Hepatic stellate cell (primary cell): ENCODE measurements around the gene AP4B1.
"Not testable (repeated sequence)": the region's sequence is repeated elsewhere in the genome, so short reads cannot be mapped to it uniquely, and the experiment has no call there.

Experiments
- DNase-seq: peaks from one replicate; pipeline ENCODE4 v3.0.0; 2011; ENCODE audit warnings: low spot score

Gene AP4B1

DNA sequence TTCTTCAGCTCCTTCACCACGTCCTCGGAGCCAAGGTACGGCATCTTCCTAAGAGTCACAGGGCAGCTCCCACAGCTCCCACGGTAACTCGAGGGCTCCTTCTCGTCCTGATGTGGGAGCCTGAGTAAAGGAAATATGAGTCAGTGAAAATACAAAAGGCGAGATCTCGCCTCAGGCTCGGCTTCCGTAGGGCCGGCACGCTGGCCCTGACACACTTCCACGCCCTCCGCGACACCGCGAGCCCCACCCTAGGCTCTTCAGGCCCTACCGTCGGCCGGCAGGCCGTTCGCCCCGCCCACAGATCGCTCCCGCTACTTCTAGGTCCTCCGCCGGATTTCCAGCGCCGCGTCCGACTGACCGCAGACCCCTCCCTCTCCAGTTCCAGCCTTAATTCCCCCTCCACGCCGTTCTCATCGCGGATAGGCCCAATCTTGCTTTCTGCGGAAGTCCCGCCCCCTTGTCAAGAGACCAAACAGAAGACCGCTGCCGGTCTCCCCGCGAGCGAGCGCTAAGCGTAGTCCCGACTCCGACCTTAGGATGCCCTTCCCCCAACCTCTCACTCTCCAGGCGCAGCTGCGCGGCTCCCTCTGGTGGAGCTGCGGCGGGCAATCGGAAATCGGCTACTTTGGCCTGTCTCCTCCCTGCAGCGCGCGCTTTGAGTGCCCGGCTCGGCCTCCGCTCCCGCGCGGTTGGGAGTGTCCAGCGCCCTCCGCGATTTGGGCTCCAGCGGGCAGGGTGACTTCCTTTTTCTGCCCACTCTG lies at the start of gene AP4B1, which contains the start of gene DCLRE1B:
Gene AP4B1, minus strand, starts transcription at position 126 of the 761 bp plus-strand sequence. Its CDS starts 82 bp downstream, at position 44.
Gene DCLRE1B, plus strand, starts transcription at position 653 of the 761 bp plus-strand sequence. CDS start 261 bp downstream, outside the sequence.
- DNase-seq = peak; percentile 94

DNA sequence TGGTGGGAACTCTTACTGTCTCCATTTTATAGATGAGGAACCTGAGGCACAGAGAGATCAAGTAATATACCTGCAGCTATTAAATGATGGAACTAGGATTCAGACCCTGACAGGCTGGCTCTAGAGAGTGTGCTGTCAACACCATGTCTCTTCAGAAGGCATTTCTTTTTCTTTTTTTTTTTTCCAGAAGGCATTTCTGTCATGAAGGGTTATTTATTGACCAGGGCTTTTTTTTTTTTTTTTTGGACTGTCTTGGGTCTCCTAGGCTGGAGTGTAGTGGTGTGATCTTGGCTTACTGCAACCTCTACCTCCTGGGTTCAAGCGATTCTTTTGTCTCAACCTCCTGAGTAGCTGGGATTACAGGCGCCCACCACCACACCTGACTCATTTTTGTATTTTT lies 47.1 kb upstream of the AP4B1 start:
- DNase-seq = no peak

- no peak for DNase-seq
Measured at GRCh38 chr1:113950908-113951307, 46.3 kb upstream of the AP4B1 start.

- DNase-seq = no peak
Measured at GRCh38 chr1:113949007-113949406, 44.4 kb upstream of the AP4B1 start.

GRCh38 chr1:113948151-113948550 lies 43.6 kb upstream of the AP4B1 start:
- not testable (repeated sequence) for DNase-seq

DNA sequence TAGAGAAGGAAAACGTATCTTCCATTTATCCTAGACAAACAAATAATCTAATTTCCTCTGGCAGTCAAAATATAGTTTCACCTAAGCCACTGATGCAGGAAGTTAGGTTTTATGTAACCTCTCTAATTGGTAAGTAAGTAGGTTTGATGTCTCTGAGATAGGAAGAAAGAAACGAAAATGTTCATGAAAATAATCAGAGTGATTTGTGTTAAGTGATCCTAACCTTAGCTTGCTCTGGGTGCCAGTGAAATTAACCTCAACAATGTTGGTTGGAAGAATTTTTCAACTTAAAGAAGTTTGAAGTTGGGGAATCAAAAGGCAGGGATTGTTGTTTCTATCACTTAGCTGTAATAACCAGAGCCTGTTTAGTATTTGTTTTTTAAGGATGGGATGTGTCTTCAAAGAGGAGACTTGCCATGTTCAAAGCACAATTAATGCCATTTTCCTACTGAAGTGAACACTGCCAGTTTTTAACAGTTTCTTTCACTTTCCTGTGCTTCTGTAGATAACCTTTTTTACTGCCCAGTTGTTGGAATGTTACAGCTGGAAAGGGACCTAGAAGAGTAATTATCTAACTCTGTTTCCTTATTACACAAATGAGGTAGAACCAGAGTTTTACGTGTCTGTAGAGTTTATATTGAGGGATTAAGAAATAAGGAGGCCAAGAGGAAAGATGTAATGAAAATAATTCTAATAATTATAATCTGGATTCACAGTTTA lies 42.9 kb upstream of the AP4B1 start:
- DNase-seq = no peak

- no peak for DNase-seq
Measured at GRCh38 chr1:113946678-113947387, 42.2 kb upstream of the AP4B1 start.

DNA sequence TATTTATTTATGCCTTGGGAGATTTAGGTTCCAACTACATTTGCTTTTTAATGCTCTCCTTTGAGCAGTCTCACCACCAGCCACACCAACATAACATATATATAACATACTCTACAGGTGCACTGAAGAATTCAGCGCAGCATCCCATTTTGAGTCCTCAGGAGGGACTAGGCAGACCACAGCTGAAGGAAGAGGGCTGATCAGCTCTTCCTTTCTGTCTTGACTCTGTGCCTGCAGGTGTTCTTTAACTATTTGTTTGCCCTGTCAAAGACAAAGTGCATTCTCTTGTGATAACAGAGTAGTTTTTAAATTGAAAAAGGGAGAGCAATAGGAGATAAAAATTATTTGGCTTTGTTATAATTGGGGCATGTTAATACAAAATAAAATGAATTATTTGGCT lies 41.5 kb upstream of the AP4B1 start:
- no peak for DNase-seq

DNA sequence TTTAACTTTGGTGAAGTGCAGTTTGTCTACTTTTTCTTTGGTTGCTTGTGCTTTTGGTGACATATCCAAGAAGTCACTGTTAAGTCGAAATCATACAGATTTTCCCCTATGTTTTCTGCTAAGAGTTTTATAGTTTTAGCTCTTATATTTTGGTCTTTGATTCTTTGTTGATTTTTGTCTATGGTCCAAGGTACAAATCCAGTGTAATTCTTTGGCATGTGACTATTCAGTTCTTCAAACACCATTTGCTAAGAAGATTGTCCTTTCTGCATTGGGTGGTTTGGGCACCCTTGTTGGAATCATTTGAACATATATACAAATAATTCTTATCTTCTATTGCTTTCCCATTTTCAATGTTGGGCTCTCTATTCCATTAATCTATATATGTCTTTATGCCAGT lies 40.7 kb upstream of the AP4B1 start:
- no peak for DNase-seq

GRCh38 chr1:113943028-113943811 lies 38.6 kb upstream of the AP4B1 start:
- DNase-seq = no peak

DNA sequence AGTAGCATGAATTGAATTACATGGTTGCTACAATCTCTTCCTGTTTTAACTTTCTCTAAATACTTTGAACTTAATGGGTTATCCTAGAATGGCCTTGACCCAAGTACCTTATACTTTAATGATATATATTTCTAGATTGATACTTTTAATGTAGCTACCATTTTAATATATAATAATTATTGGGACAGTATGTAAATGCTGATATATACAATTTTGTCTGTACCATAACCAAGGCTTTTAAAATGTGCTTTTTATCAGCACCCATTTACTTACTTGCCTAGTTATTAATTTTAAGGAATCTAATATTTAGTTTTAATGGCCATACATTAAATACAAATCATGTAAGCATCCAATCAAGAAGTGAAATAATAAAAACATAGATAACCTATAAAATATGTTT lies 37.9 kb upstream of the AP4B1 start:
- DNase-seq = no peak

GRCh38 chr1:113941245-113941559 lies 36.6 kb upstream of the AP4B1 start:
- no peak for DNase-seq

DNA sequence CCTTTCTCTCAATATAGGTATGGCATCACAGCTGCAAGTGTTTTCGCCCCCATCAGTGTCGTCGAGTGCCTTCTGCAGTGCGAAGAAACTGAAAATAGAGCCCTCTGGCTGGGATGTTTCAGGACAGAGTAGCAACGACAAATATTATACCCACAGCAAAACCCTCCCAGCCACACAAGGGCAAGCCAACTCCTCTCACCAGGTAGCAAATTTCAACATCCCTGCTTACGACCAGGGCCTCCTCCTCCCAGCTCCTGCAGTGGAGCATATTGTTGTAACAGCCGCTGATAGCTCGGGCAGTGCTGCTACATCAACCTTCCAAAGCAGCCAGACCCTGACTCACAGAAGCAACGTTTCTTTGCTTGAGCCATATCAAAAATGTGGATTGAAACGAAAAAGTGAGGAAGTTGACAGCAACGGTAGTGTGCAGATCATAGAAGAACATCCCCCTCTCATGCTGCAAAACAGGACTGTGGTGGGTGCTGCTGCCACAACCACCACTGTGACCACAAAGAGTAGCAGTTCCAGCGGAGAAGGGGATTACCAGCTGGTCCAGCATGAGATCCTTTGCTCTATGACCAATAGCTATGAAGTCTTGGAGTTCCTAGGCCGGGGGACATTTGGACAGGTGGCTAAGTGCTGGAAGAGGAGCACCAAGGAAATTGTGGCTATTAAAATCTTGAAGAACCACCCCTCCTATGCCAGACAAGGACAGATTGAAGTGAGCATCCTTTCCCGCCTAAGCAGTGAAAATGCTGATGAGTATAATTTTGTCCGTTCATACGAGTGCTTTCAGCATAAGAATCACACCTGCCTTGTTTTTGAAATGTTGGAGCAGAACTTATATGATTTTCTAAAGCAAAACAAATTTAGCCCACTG lies 36.0 kb upstream of the AP4B1 start:
- DNase-seq = no peak

GRCh38 chr1:113938192-113938591 lies 33.6 kb upstream of the AP4B1 start:
- DNase-seq = no peak

- DNase-seq = no peak
Measured at GRCh38 chr1:113937146-113937545, 32.5 kb upstream of the AP4B1 start.

GRCh38 chr1:113935970-113936369 lies 31.4 kb upstream of the AP4B1 start:
- DNase-seq = no peak

GRCh38 chr1:113935176-113935575 lies 30.6 kb upstream of the AP4B1 start:
- DNase-seq = no peak

DNA sequence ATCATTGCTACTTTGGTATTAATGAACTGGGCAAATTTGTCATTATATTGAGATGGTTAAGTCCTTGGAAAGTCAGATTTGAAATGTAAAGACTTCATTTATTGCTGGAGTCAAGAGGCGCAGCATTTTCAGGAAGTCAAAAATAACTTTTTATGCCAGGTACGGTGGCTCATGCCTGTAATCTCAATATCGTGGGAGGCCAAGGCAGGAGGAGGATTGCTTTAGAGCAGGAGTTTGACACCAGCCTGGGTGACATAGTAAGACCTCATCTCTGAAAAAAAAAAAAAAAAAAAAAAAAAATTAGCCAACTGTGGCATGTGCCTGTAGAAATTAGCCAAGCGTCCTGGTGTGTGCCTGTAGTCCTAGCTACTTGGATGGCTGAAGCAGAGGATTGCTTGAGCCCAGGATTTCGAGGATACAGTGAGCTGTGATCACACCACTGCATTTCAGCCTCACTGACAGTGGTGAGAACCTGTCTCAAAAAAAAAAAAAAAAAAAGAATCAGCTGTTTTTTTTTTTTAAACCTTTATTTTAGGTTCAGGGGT lies 30.0 kb upstream of the AP4B1 start:
- DNase-seq = no peak

DNA sequence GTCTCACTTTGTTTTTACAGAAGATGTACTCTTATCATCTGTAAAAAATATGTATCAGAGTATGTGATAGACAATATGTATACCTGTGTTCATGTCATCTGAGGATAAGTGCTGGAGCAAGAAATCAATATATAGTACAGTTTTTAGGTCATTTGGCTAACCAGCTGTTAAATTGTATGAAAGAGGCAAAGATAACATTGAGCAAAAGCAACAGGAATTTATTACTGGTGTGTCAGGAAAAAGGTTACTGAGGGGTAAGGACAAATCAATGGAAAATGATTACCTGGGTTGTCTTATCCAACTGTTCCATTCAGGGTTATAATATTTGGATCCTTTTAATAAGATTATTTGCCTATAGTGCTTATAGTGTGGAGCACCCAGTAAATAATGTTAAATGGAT lies 29.4 kb upstream of the AP4B1 start:
- no peak for DNase-seq

GRCh38 chr1:113931451-113931851 lies 26.9 kb upstream of the AP4B1 start:
- no peak for DNase-seq
